NCI-H1930 (cell line): ENCODE data around the gene ENPP4.
"Not testable (repeated sequence)": the region's sequence is repeated elsewhere in the genome, so short reads cannot be mapped to it uniquely, and the experiment has no call there.

ENCODE experiments used
- DNase-seq, 2 experiments: peaks; one replicate each; lab custom pipeline; 2025; lab: John Stamatoyannopoulos, UW

ENPP4 gene, protein sequence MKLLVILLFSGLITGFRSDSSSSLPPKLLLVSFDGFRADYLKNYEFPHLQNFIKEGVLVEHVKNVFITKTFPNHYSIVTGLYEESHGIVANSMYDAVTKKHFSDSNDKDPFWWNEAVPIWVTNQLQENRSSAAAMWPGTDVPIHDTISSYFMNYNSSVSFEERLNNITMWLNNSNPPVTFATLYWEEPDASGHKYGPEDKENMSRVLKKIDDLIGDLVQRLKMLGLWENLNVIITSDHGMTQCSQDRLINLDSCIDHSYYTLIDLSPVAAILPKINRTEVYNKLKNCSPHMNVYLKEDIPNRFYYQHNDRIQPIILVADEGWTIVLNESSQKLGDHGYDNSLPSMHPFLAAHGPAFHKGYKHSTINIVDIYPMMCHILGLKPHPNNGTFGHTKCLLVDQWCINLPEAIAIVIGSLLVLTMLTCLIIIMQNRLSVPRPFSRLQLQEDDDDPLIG

DNA sequence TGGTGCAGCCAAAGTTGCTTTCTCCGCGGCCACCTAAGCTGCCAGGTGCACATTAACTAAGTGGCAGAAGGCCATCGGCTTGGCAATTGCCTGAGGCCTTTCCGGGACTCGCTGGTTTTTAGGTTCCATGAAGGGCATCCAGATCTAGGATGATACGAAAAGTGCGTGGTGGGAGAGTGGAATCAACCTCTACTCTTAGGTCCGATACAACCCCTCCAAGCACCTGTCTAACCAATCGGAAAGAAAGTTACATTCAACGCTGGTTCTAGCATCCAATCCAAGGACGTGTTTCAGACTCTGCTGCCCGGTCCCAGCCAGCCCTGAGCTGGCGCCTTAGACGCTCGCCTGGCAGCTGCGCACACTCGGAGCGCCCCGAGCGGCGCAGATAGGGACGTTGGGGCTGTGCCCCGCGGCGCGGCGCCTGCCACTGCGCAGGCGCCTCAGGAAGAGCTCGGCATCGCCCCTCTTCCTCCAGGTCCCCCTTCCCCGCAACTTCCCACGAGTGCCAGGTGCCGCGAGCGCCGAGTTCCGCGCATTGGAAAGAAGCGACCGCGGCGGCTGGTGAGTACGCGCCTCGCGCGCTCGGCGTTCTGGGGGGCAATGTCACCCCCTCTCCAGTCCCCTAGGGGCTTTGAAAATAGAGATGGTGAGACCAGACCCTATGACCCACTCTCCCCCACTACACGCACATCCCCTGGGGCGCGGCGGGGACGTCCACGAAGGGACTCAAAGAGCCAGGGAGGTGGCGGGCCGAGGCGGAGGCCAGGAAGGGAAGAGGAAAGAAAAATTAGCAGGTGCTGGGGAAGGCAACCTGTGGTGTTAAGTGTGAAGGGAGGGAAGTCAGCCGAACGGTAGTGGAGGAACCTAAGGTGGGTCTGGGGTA, at the start of gene ENPP4:
TSS of gene ENPP4 (plus strand) at position 361 of the 883 bp plus-strand sequence. CDS start 9,595 bp downstream, outside the sequence.
- peak; percentile 90 to 95 for DNase-seq

- DNase-seq: no peak
Measured at GRCh38 chr6:46080111-46080510, 49.7 kb upstream of the ENPP4 start.

DNA sequence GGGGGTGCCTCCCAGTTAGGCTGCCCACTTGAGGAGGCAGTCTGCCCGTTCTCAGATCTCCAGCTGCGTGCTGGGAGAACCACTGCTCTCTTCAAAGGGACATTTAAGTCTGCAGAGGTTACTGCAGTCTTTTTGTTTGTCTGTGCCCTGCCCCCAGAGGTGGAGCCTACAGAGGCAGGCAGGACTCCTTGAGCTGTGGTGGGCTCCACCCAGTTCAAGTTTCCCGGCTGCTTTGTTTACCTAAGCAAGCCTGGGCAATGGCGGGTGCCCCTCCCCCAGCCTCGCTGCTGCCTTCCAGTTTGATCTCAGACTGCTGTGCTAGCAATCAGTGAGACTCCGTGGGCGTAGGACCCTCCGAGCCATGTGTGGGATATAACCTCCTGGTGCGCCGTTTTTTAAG, 44.1 kb upstream of the ENPP4 start:
- not testable (repeated sequence) for DNase-seq

DNA sequence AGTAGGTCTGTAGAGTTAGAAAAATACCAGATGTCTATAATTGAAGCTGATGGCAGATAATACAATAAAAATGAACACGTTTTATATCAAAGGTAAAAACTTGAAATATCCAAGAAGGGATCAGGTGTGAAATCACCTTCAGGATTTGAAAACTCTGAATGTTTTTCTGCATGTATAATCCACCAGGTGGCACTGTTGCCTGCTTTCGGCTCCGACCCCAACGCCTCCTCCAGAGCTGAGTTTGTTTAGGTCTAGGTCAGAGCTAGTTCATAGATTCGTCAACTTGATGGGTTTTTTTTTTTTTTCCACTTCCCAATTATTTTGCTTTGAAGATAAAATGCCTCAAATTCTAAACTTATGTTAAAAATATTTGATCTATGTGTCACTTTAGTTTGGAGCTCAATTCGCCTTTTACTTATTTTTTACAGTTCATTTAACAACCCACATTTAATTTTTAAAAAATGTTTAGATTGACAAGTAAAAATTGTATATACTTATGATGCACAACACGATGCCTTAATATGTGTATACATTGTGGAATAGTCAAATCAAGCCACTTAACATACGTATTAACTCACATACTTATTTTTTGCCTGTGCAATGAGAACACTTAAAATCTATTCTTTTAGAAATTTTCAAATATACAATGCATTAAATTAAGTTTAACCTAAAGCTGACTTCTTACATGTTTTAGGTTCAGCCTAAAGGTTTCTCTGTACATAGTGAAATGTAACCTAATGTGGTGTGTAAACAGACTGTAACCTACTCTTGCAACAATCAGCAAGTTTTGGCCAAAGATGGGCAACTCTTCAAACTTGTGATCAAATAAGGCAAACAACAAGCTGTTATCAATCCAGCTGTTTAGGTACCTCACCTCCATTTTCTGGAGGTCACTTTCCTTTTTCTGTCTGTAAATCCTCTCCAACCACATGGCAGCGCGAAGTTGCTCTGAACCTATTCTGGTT, 39.4 kb upstream of the ENPP4 start:
- DNase-seq: peak; percentile 28 to 47

DNA sequence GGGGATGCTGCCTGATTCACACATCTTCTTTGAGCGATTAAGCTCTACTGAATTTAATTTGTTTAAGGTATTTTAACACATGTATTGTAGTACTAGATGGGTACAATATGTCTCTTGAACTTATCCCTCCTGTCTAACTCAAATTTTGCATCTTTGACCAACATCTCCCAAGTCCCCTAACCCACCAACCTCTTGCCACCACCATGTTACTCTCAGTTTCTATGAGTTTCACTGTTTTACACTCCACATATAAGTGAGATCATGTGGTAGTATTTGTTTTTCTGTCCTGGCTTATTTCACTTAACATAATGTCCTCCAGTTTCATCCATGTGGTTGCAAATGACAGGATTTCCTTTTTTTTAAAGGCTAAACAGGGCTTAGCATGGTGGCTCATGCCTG, 38.7 kb upstream of the ENPP4 start:
- DNase-seq: no peak

DNA sequence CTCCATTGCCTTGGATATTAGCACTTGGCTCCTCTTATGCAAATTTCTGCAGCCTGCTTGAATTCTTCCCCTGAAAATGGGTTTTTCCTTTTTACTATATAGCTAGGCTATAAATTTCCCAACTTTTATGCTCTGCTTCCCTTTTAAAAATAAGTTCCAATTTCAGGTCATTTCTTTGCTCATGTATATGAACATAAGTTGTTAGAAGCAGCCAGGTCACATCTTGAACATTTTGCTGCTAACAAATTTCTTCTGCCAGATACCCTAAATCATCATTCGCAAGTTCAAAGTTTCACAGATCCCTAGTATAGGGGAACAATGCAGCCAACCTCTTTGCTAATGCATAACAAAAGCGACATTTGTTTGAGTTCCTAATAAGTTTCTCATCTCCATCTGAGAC, 34.5 kb upstream of the ENPP4 start:
- DNase-seq: no peak

DNA sequence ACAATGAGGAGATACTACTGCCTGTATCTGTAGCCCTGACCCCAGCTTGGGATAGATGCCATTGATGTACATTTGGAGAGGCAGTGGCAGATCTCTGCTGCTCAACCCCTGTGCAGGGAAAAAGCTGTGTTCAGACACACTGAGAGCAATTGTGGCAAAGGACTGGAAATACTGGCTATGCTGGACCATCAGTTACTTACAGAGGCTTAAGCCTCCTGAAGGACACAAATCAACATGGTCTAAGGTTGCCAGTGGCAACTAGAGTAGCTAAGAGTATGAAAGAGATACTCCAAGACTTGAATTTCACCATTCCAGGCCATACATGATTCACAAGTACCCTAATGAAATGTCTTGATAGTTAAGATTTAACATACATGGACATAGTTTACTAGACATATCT, 32.4 kb upstream of the ENPP4 start:
- no peak for DNase-seq

GRCh38 chr6:46098678-46099077, 31.1 kb upstream of the ENPP4 start:
- no peak for DNase-seq

DNA sequence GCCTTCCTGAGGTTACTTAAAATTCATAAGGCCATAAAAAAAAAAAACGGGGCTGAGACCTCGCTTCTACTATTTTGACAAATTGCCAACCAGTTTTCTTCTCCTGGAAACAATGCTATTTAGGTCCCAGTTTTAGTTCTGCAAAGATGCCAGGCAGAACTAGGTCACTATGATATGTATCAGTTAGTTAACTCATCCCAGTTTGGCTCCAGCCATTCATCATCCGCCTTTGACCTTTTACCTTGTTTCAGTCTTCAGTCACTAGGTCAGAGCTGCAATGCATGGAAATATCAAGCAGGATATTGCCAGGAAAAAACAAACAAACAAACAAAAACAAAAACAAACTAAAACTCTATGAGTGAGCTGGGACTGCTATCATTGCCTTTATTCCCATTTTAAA, 29.8 kb upstream of the ENPP4 start:
- no peak for DNase-seq

DNA sequence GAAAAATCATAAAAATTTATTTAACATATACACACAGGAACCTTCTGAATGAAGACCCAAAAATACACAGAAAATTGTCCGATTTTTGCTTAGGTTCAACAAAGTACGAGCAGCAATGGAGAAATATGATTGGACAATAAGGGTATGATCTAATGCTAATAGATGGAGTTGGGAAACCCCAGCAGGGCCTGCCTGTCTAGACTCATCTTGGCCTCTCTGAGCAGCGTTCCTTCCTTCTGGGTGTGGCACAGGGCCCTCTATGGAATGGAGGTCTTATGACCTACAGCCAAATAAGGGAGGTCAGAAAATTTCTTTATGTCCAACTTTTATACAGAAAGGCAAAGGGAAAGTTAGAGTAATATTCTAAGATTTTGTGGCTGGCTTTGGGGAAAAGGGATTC, 27.7 kb upstream of the ENPP4 start:
- no peak for DNase-seq

GRCh38 chr6:46103441-46104115, 26.2 kb upstream of the ENPP4 start:
- DNase-seq: no peak

- DNase-seq: no peak
Measured at GRCh38 chr6:46104209-46104608, 25.6 kb upstream of the ENPP4 start.

- no peak for DNase-seq
Measured at GRCh38 chr6:46105568-46105967, 24.2 kb upstream of the ENPP4 start.

DNA sequence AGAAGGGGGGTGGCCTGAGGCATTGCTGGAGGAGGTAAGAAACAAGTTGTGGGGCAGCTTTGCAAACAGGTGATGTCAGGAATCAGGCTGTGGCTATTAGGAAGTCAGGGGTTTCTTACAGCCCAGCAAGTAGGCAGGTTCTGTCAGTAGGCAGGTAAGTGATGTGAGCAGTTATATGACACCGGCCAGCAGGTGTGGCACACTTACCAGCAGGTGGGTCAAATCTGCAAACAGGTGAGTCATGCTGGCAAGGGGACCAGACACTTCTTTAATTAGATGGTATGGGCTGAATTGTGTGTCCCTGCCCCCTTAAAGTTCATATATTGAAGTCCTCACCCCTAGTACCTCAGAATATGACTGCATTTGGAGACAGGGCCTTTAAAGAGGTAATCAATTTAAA, 16.4 kb upstream of the ENPP4 start:
- no peak for DNase-seq

DNA sequence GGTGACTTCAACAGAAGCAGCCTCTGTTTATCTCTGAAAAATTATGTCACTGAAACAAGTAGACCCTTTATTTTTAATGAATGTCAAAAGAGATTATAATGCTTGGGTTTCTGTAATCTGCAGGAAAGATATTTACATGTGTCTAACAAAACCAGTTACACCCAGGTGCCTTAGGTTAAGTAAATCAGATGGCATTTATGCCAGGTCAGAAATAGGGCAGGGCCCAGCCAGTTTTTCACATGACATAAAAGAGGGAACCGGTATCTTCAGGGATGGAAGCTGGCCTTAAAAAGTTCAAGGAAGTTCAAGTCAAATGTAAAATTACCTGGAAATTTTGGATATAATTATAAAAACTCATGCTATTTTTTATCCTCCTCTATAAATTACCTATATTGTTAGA, 14.2 kb upstream of the ENPP4 start:
- no peak for DNase-seq

- DNase-seq: no peak
Measured at GRCh38 chr6:46116289-46116688, 13.5 kb upstream of the ENPP4 start.

- no peak for DNase-seq
Measured at GRCh38 chr6:46118157-46118556, 11.6 kb upstream of the ENPP4 start.

GRCh38 chr6:46118836-46119235, 11.0 kb upstream of the ENPP4 start:
- no peak for DNase-seq

- DNase-seq: not testable (repeated sequence)
Measured at GRCh38 chr6:46119679-46120078, 10.1 kb upstream of the ENPP4 start.

GRCh38 chr6:46128476-46128875, 1.3 kb upstream of the ENPP4 start:
- no peak for DNase-seq

DNA sequence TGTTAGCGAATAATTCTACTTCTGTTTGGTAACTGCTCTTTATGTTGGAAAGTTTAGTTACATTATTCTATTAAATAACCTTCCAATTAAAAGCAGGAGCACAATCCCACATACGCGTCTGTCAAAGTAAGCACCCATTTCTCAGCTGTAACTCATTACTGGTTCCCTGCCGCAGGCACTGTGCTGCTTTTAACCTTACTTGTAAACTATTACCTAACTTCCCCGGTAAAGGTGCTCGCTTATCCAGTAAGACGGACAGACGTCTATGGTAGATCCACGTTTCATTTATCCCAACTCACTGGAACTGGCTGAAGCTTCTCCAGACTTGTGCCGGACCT, 529 bp upstream of the ENPP4 start:
- no peak for DNase-seq
